Stimulated activated CD4-positive, alpha-beta T cell treated with anti-CD3 and anti-CD28 coated beads, Interleukin-1b, Interleukin-23, amount 100 ng/mL, for 24 hours (primary cell): Measurements from ENCODE around the gene C11orf68.

ENCODE experiments used
- DNase-seq, 4 experiments: peaks; one replicate each; pipeline ENCODE4 v3.0.0-alpha.2; 2020; ENCODE audit warnings: low read depth in 4 of 4, low spot score in 1 of 4

C11orf68 gene

DNA sequence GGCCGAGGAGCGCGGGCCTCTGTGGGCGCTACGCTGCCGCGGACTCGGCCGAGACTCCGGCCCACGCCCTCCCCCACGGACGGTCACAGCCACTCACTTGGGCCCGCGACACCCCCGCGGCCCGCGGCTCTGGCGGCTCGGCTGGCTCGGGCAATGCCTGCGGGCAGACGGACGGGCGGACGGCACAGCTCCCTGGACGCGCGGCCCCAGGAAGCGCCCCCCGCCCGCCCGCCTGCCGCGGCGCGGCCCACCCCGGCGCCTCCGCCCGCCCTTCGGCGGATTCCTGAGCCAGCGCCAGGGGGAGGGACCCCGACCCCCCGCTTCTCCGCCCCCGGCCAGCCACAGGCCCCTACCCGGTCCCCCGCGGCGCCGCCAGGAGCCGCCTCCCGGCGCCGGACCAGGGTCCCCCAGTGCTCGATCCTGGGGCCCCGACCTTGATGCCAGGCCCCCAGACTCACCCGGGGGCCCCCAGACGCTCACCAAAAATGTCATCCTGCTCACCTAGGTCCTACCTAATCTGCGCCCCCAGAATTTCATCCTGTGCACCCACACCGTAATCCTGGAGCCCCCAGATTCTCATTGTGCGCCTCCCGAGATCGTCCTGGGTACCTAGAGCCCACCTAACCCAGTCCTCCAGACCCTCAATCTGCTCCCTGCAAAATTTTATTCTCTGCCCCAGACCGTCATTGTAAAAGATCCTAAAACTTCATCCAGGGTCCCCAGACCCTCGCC lies 46.1 kb downstream of the C11orf68 start, which contains the start of gene EFEMP2:
TSS of gene EFEMP2 (minus strand) at position 215 of the 732 bp plus-strand sequence. CDS start 446 bp downstream, outside the sequence.
- no peak for DNase-seq

DNA sequence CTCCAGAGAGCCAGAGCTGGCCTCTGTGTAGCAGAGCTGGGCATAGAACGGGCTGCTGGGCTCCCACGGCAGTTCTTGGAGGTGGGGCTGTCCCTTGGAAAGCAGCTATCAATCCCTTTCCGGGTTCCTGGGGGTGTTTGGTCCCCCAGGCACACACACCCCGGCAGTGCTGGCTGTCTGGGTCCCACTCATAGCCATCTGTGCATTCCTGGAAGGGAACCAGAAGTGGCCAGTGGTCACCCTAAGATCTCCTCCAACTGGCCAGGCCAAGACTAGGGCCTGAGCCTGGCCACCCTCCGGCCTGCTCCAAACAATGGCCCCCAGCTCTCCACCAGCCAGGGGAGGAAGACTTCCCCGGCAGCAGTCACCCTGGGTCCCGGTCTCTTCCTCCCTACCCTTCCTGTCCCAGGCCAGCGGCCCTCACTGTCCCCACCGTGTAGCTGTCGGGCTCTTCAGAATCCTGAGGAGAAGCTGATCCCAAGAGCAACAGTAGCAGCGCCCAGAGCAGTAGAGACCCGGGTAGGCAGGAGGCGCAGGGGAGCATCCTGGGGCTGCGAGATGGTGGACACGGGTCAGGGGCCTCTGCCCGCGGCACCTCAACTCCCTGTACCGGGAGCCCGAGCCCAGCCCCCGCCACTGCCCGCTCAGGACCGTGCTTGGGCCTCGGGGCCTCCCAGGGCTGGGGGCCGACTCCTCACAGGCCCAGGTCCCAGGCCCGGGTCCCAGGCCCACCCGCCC lies 46.9 kb downstream of the C11orf68 start:
- no peak for DNase-seq

DNA sequence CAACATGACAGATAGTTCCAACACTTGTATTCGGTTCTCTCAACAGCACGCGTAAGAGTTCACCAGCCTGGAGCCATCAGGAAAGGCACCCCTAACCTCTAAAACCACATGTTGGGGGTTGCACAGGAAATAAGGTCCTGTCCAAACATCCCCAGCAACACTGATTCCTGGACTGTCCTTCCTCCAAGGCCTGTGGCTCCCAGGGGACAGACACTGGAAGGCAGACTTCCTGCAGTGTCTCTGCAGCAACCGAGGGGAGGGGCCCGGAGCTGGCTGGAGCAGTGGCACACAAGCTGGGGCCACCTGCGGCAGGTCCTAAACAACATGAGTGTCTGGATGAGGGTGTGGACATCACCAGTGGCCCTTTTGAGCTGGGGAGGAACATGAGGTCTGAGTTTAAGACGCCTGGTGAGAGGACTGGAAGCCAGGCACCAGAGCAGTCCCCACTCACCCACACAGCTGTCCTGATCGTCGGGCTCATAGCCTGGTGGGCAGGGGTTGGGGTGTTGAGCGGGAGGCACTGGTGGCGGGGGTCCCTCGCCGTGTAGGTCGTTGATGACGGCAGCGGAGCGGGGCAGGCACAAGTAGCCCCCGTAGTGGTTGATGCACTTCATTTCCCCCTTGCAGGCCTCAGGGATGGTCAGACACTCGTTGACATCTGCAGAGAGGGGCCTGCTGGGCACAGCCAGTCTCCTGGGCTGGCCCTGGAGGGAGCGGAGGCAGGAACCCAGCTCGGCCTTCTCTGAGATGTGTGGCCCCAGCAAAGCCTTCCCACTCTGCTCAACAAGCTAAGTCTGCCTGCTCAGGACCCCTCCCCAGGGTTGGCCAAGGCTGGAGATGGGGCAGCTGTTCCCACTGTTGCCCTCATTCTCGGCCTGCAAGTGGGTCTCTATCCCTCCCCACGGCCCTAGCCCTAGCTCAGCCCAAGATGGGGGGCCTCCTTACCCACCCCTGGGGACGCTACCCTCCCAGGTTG lies 47.9 kb downstream of the C11orf68 start:
- DNase-seq: no peak

- no peak for DNase-seq
These were observed 48.6 kb downstream of the C11orf68 start for GRCh38 chr11:65870307-65870658.

GRCh38 chr11:65869643-65870306 lies 49.1 kb downstream of the C11orf68 start:
- DNase-seq: no peak

- no peak for DNase-seq
These were observed 50.0 kb downstream of the C11orf68 start for GRCh38 chr11:65868907-65869306.

GRCh38 chr11:65868076-65868667 lies 50.7 kb downstream of the C11orf68 start:
- DNase-seq: no peak

- DNase-seq: no peak
These were observed 51.4 kb downstream of the C11orf68 start for GRCh38 chr11:65867284-65868071.
